HG02623 (cell line): ENCODE data around the gene ZNRF3.
"Not testable (repeated sequence)": the region's sequence is repeated elsewhere in the genome, so short reads cannot be mapped to it uniquely, and the experiment has no call there.

Source experiments
- ATAC-seq: cut with Tn5 transposase; IDR thresholded peaks from one replicate; pipeline ENCODE4 v1.9.1; 2021; ENCODE audit warnings: moderate library complexity; ENCODE audit not compliant: unreplicated experiment

Gene ZNRF3

DNA sequence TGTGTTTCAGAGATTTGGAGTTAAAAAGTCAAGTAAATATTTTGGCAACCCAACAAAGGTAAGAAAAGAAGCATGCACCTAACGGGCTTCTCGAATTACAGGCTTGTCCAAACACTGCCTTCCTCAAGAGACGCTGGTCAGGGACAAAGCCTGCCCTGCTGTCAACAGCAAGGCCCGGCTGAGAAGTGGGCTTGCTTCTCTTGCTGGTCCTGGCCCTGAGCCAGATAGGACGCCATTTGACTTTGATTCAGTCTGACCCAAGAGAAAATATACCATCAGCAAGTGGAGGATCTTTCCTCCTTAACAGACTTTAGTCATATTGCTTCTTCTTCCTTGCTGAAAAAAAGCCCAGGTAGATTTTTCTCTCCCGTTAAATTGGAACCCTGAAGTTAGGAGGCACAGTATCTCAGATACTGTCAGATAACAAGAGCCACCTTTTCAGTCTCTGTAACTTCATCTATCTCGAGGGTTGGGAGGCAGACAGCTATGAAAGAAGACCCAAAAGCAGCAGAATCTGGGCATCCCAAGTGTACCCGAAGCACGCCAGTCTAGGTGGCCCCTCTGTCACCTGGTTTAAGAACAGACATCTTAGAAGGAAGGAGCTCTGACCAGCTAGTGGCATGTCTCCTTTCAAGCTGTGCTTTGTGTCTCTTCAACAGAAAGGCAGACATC, 120.7 kb downstream of the ZNRF3 start:
- ATAC-seq: no peak

GRCh38 chr22:29004647-29005371, 121.4 kb downstream of the ZNRF3 start:
- ATAC-seq: no peak

DNA sequence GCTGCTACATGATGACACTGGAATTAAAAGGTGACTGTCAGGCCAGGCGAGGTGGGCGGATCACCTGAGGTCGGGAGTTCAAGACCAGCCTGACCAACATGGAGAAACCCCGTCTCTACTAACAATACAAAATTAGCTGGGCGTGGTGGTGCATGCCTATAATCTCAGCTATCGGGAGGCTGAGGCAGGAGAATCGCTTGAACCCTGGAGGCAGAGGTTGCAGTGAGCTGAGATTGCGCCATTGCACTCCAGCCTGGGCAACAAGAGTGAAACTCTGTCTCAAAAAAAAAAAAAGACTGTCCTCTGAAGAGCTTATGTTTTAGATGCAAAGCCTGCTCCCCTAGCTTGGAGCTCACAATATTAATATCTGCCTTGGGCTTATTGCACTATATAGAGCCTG, 122.4 kb downstream of the ZNRF3 start:
- not testable (repeated sequence) for ATAC-seq

GRCh38 chr22:29006346-29006745, 123.0 kb downstream of the ZNRF3 start:
- ATAC-seq: no peak

GRCh38 chr22:29009148-29009547, 125.8 kb downstream of the ZNRF3 start:
- no peak for ATAC-seq

DNA sequence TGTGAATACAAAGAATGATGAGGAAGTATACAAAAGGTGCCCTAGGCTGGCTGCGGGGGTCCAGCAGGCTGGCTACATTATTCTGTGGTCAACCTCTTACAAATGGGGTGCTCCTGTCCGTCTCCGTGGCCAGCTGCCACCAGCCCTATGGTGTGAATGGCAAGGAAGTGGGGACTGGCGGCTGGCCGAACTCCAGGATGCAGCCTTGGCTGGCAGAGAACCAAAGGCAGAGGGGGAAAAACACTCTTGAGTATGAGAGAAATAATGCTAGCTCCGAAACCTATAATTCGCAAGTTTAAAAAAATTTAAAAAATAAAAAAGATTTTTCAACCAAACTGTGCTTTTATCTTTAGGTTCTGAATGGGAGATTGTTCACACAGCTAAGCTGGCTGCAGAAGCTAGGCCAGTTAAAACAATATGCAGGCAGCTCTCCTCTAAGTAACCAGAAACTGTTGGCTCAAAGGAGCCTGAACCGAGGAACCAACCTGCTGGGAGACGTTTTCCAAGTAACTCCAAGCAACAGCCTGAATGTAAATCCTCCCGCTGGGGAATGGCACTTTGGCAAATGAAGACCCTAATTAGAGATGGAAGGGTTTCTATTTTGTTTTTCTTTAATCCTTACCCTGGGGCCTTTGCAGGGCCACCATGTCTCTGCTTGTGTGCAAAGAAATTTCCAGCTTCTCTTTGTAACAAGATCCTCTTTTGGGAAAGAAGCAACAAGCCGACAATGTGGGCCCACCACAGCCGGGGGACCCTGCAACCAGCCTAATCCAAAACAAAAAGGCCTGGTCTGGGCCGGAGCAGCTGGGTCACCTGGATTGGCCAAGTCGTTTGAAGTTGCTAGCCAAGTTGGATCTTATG, 128.1 kb downstream of the ZNRF3 start:
- no peak for ATAC-seq

GRCh38 chr22:29012101-29012433, 128.7 kb downstream of the ZNRF3 start:
- no peak for ATAC-seq

- no peak for ATAC-seq
Measured at GRCh38 chr22:29012952-29013351, 129.6 kb downstream of the ZNRF3 start.

- no peak for ATAC-seq
Measured at GRCh38 chr22:29014293-29014692, 130.9 kb downstream of the ZNRF3 start.

GRCh38 chr22:29014773-29015172, 131.4 kb downstream of the ZNRF3 start:
- no peak for ATAC-seq

DNA sequence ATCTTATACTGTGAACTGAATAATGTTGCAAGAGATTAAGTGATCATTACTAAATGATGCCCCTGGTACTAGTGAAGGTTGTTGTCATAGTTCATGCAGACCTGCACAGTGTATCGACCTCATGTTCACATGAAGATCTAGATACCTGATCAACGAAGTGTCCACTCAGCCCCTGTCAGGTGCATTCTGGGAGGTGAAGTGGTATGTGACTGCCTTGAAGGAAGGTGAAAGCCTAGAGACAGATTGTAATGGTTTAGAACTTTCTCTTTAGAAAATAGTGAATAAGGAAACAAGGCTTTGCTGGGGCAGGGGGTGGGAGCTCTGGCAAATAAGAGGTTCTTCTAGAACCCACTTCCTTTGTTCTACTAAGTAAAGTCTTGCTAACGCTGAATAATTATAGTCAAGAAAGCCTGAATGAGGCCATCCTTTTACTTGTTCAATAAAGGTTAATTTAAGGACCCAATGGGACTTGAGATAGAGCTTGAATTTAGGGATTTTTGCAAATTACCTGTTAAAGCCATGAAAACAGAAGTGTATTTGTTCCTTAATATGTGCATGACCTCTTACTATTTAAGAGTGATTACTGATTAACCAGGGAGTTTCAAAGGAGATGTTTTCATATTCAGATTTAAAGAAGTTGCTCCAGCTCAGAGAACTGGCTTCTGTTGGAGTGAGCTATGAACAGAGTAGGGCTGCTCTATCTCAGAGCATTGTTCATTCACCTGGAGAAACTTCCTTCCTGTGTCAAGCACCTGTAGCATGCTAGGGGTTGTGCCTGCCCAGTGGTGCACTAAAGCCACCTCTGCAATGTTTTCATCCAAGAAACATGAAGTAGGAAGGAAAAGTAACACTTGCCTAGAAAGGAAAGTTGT, 132.9 kb downstream of the ZNRF3 start:
- no peak for ATAC-seq

DNA sequence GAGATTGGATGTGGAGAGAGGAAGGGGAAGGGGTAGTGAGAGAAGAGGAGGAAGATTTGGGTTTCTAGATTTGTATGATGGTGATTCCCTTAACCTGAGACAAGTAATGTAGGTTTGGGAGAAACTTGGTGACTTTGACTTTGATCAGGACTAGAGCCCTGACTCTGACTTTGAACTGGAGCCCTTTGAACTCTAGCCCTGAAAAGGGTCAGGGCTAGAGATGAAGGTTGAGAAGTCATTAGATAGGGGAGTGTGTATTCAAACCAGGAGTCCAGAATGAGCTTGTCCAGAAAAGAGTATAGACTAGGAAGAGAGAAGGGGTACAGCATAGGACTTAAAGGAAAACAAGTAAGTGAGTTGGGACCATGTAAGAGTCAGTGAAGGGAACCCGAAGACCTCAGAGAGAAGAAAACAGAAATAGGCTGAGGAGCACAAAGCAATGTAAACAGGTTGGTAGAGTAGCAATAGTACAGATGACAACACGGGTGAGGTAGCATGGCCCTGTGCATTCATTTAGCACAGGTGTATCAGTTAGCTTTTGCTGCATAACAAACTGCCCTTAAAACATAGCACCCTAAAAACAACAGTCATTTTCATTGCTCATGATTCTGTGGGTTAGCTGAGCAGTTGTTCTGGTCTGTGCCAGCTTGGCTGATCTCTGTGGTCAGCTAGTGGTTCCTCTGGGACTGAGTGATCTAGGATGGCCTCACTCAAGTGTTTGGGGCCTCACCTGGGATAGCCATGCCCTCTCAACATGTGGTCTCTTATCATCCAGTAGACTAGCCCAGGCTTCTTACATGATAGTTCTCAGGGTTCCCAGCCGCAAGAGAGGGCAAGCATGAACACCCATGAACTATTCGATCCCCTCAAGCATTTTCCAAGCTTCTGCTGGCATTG, 135.2 kb downstream of the ZNRF3 start:
- ATAC-seq: no peak

DNA sequence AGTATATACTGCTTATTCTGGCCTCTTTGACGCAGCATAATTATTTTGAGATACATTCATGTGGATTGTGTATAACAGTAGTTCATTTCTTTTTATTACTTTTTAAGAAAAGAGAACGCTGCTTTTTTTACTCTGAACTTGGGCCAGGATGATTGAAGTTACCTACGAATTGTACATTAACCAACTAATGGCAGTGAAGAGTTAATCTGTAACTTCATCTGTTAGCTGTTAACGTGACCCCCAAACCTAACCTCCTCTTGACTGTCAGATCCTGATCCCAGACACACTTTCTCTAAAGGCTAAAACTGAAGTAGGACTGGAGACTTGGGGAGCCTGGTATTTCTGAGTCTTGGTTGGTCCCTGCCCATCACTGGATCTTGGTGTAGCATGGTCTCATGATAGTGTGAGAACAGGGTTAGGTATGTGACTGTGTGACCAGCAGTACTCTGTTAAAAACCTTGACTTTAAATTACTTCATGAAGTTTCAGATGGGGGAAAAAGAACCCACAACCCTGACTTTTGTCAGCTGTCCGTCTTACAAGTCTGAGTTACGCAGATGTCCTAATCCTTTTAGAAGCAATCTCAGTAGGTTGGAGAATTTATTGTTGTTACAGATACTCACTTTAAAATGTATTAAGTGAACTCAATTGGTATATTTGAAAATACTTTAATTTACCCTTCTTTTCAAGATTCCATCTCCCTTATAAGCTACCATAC, 138.9 kb downstream of the ZNRF3 start:
- ATAC-seq: no peak

DNA sequence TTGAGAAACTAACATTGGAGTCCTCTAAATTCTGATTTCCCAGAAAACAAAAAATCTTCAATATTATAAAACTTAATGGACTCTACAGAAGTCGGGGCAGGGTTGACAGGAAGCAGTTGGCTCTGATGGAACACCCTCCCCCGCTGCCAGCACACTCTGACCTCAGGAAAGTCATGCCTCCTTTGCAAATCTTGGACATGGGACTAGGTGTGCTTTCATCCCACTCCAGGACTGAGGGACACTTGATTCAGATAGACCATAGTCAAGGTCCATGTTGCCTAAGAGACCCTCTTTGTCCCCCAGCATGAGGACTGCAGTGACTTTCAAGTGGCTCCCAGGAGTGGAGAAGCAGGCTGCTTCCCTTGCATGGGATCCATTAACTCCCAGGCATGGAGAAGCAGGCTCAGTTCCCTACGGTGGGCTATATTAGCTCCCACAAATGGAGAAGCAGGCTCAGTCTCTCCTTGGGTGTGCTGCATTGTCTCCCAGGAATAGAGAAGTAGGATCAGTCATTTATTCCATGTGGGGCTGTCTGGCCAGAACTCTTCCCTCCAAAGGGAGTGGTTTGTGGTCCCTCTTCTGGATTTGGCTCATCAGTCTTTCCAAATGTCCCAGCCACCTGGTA, 139.9 kb downstream of the ZNRF3 start:
- no peak for ATAC-seq

DNA sequence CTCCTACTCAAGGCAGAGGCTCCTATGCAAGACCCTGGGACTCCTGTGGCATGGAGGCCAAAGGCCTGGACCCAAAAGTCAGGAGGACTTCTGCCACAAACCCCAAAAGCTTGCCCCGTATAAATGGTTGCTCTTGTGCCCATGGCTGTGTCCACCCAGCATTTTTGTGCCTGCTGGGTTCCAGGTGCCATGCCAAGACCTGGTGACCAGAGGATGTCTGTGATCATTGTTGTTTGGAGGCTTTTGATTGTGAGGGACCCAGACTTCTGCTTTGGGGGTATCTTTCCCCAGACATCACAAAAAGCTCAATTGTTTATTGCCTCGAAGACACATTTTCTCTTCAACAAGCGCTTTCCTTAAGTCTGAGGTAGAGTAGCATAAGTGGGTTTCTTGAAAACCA, 143.2 kb downstream of the ZNRF3 start:
- ATAC-seq: no peak

DNA sequence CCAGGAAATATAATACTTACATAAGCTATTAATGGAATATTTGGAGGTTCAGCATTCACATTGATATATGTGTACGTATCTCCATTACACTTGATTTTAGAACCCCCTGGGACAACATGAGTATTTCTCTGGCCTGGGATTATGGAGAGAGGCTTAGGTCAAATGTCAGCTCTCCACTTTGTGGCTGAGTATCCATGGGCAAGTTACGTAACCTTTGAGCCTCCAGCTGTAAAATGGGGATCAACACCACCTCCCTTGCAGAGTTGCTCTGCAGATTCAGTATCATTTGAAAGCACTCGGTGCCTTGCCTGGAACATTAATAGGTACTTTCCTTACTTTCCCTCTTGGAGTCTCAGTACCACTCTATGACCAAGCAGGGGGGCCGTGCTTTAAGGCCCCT, 145.1 kb downstream of the ZNRF3 start:
- no peak for ATAC-seq

DNA sequence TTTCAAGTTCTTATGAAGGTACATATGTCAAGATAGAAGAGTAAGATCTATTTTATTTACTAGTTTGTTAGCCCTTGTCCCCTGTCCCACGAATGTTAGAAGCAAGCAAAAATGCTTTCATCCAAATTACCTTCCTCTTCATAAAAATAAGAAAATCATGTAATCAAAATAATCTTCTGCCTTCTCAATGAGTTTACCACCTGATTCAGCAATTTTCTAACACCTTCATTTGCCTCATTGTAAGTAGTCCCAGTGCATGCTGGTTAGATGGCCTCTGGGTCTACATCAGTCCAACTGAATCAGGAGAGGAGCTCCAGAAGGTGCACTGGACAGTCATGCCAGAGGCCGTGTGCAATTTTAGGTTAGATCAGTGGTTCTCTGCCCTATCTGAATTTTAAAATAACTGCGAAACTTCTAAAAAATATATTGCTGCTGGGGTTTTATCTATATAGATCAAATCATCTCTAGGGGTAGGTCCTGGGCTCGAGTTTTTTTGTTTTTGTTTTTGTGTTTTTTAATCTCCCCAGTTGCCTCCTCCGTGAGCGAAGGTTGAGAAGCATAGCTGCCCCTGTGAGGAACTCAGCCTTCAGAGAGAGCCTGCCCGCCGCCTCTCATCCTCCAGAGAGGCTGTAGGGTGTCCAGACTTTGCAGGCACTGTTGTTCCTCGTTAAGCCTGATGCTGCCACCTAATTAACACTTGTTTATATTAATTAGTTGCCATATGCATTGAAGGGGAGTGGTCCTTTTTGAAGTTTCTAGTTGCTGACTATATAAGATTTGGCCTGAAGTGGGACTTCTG, 146.0 kb downstream of the ZNRF3 start:
- ATAC-seq: no peak

DNA sequence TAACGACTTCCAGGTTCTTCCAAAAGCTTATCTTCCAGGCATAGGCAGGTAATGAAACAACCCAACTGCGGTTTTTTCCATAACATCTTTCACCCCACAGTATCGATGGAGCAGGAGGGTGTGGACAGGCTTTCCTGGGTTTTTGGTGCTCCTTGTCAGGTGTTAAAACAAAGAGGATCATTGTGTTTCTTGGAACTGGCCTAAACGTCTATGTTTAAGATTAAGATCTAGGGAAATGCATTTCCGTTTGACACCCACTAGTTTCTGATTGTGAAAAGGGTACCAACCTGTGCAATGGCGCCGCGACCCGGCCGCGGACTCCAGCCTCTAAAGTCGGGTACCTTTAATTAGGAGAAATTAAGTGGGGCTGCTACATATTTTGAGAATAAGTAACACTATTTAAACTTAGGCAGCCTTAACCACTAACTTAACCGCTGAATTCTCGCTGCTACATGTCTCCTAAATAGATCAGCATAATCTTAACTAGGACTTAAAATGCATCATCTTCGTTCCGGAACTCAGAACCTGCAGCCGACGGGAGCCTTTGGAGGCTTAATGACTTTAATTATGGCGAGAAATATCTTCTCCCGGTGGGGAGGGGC, 146.7 kb downstream of the ZNRF3 start:
- ATAC-seq: no peak
